ENCODE results near the gene HIGD1A. TPM values are rescaled to one million over a fixed set of nuclear protein-coding genes. Genes with fewer than 3 reads are reported as not detected.

HIGD1A gene
- total RNA-seq, 1 experiment from 2014 or later, result 112 TPM

DNA sequence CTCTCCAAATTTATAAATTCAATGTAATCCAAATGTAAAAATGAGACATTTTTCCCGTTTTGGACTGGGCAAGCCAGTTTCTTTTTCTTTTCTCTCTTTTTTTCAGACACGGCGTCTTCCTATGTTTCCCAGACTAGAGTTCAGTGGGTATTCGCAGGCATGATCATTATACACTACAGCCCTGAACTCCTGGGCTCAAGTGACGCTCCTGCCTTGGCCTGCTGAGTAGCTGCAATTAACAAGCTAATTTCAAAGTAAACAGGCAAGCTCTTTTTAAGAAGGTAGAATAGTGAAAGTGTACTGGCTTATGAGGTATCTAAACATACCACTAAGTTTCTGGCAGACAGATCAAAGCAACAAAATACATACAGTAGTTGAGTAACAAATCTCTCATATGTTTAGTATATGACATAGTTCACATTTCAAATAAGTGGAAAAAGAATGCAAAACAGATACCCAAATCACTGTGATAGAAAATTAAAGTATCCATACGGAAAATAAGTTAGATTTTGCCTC lies 13.5 kb downstream of the HIGD1A start:
- CTCF ChIA-PET, result no interaction called here
- POLR2A ChIA-PET, result no interaction called here
- no peak for DNase-seq
- H3K4me3 Mint-ChIP-seq (ENCODE audit: unreplicated experiment), result no peak overlapping the region
- H3K4me1 ChIP-seq, result no peaks in the 10 kb centered on the region
- no peaks in the 10 kb centered on the region; the same call in 1 of the 2 replicates for H3K36me3 ChIP-seq (ENCODE audit: control insufficient read depth, insufficient read depth, low read length)
- H3K9me3 Mint-ChIP-seq (ENCODE audit: unreplicated experiment), result no peaks in the 10 kb centered on the region
- no peak for TF ChIP-seq CTCF (IDR thresholded peaks at IDR 0.05; ENCODE audit: insufficient read depth in 1 of 2, low read depth in 1 of 2, low read length in 1 of 2, severe bottlenecking in 1 of 2, unreplicated experiment in 1 of 2)
- no peaks in the 10 kb centered on the region for H3K4me1 Mint-ChIP-seq (ENCODE audit: low read depth, unreplicated experiment)
- H3K9me3 ChIP-seq, result no peaks in the 10 kb centered on the region
- no TSS peak for BruUV-seq (replicated peaks)
- no peak overlapping the region for H3K27ac Mint-ChIP-seq (ENCODE audit: unreplicated experiment)
- no peaks in the 10 kb centered on the region for H3K27me3 ChIP-seq (replicated peaks; ENCODE audit: control insufficient read depth, insufficient read depth, low read length)
- H3K36me3 Mint-ChIP-seq (ENCODE audit: insufficient read depth, unreplicated experiment), result peaks cover 71% of the 10 kb centered on the region
- H3K27me3 Mint-ChIP-seq (ENCODE audit: insufficient read depth, unreplicated experiment), result no peaks in the 10 kb centered on the region
- H3K4me3 ChIP-seq (ENCODE audit: low read depth, low read length), result no peak overlapping the region
- intact Hi-C loops (cut with micrococcal nuclease; ENCODE audit: unreplicated experiment), result no loop called here

GRCh38 chr3:42786631-42787030 lies 17.7 kb downstream of the HIGD1A start:
- H3K27me3 Mint-ChIP-seq (ENCODE audit: insufficient read depth, unreplicated experiment), result no peaks in the 10 kb centered on the region
- no peaks in the 10 kb centered on the region for H3K9me3 Mint-ChIP-seq (ENCODE audit: unreplicated experiment)
- H3K4me3 ChIP-seq (ENCODE audit: low read depth, low read length), result no peak overlapping the region
- no TSS peak for BruUV-seq (replicated peaks)
- no peaks in the 10 kb centered on the region for H3K27me3 ChIP-seq (replicated peaks; ENCODE audit: control insufficient read depth, insufficient read depth, low read length)
- DNase-seq, result no peak
- ChIA-PET CTCF (no interaction called here), POLR2A (no interaction called here)
- no peak overlapping the region for H3K27ac Mint-ChIP-seq (ENCODE audit: unreplicated experiment)
- no peaks in the 10 kb centered on the region; the same call in 1 of the 2 replicates for H3K36me3 ChIP-seq (ENCODE audit: control insufficient read depth, insufficient read depth, low read length)
- no peaks in the 10 kb centered on the region for H3K9me3 ChIP-seq
- no peak overlapping the region for H3K4me3 Mint-ChIP-seq (ENCODE audit: unreplicated experiment)
- no peaks in the 10 kb centered on the region for H3K4me1 ChIP-seq
- no peaks in the 10 kb centered on the region for H3K4me1 Mint-ChIP-seq (ENCODE audit: low read depth, unreplicated experiment)
- peaks cover 59% of the 10 kb centered on the region for H3K36me3 Mint-ChIP-seq (ENCODE audit: insufficient read depth, unreplicated experiment)
- no peak for TF ChIP-seq CTCF (IDR thresholded peaks at IDR 0.05; ENCODE audit: insufficient read depth in 1 of 2, low read depth in 1 of 2, low read length in 1 of 2, severe bottlenecking in 1 of 2, unreplicated experiment in 1 of 2)
- intact Hi-C loops (cut with micrococcal nuclease; ENCODE audit: unreplicated experiment), result no loop called here

DNA sequence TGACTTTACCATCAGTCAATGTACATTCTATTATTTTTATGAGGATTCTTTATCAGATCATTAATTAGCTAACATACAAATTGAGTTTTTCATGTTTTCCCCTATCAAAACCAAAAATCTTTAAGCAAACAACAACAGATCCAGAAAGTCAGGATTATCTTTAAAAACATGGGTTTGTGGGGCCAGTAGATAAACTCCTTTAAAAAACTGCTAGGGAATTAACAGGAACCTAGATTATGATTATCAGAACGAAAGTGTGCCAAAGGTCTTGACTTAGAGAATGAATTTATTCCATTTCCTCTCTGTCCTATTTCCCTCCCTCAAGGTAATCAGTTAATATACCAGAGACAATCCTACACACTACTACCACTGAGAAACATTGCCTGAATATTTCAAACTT lies 18.1 kb downstream of the HIGD1A start:
- no TSS peak for BruUV-seq (replicated peaks)
- no peak for TF ChIP-seq CTCF (IDR thresholded peaks at IDR 0.05; ENCODE audit: insufficient read depth in 1 of 2, low read depth in 1 of 2, low read length in 1 of 2, severe bottlenecking in 1 of 2, unreplicated experiment in 1 of 2)
- CTCF ChIA-PET, result no interaction called here

More for the DNA sequence above, 18.1 kb downstream of the HIGD1A start:
- Mint-ChIP-seq H3K27me3 (ENCODE audit: insufficient read depth, unreplicated experiment) (no peaks in the 10 kb centered on the region), H3K4me3 (ENCODE audit: unreplicated experiment) (no peak overlapping the region), H3K9me3 (ENCODE audit: unreplicated experiment) (no peaks in the 10 kb centered on the region), H3K4me1 (ENCODE audit: low read depth, unreplicated experiment) (no peaks in the 10 kb centered on the region), H3K36me3 (ENCODE audit: insufficient read depth, unreplicated experiment) (peaks cover 64% of the 10 kb centered on the region), H3K27ac (ENCODE audit: unreplicated experiment) (no peak overlapping the region)
- no peaks in the 10 kb centered on the region; the same call in 1 of the 2 replicates for H3K36me3 ChIP-seq (ENCODE audit: control insufficient read depth, insufficient read depth, low read length)
- H3K4me1 ChIP-seq, result no peaks in the 10 kb centered on the region
- DNase-seq, result no peak
- POLR2A ChIA-PET, result no interaction called here
- H3K27me3 ChIP-seq (replicated peaks; ENCODE audit: control insufficient read depth, insufficient read depth, low read length), result no peaks in the 10 kb centered on the region
- no peaks in the 10 kb centered on the region for H3K9me3 ChIP-seq
- H3K4me3 ChIP-seq (ENCODE audit: low read depth, low read length), result no peak overlapping the region
- intact Hi-C loops (cut with micrococcal nuclease; ENCODE audit: unreplicated experiment), result no loop called here

Measured in Caco-2 (cell line).